WTC11 (cell line): Measurements from ENCODE around the gene NSL1. TPM values are rescaled to one million over a fixed set of nuclear protein-coding genes. Genes with fewer than 3 reads are reported as not detected.

Experiments
- ATAC-seq: fragments of 200-7000 bp; cut with Tn5 transposase; 2 replicates; pipeline ENCODE4 v1.10.0; 2021; ENCODE audit warnings: mild to moderate bottlenecking, moderate library complexity
- CTCF ChIA-PET: fragments of 300-600 bp; sonication (Branson Sonifier 250); formaldehyde crosslinking; loops from one replicate; lab custom pipeline; 2021; ENCODE audit warnings: antibody characterized with exemption; lab: Charles Lee
- POLR2A ChIA-PET: fragments of 350-600 bp; sonication (Branson Sonifier 250); formaldehyde crosslinking; loops from one replicate; lab custom pipeline; 2021; ENCODE audit warnings: antibody characterized with exemption; lab: Charles Lee
- DNase-seq: peaks from one replicate; pipeline ENCODE4 v3.0.0; 2021; ENCODE audit warnings: low spot score
- H3K27ac Mint-ChIP-seq: 2 replicates; pipeline ENCODE4 v1.8.0; 2021; ENCODE audit warnings: mixed read lengths
- H3K27me3 Mint-ChIP-seq: 2 replicates; pipeline ENCODE4 v1.8.0; 2021; ENCODE audit warnings: low read depth, mild to moderate bottlenecking, moderate library complexity, mixed read lengths
- H3K36me3 Mint-ChIP-seq: 2 replicates; pipeline ENCODE4 v1.8.0; 2021; ENCODE audit warnings: mixed read lengths
- H3K4me1 Mint-ChIP-seq: 2 replicates; pipeline ENCODE4 v1.8.0; 2022; ENCODE audit warnings: mixed read lengths
- H3K4me3 Mint-ChIP-seq: 2 replicates; pipeline ENCODE4 v1.8.0; 2021; ENCODE audit warnings: mild to moderate bottlenecking, moderate library complexity, mixed read lengths
- H3K9me3 Mint-ChIP-seq: 2 replicates; pipeline ENCODE4 v1.8.0; 2021; ENCODE audit warnings: mixed read lengths
- CREB1 ChIP-seq: sonication (generic); formaldehyde crosslinking; IDR thresholded peaks from 2 replicates; pipeline ENCODE4 v1.8.0; 2023; ENCODE audit warnings: mild to moderate bottlenecking, missing genetic modification reagents
- ESRRA ChIP-seq: sonication (generic); formaldehyde crosslinking; IDR thresholded peaks from 2 replicates; pipeline ENCODE4 v1.8.1; 2022; ENCODE audit warnings: mild to moderate bottlenecking, missing genetic modification reagents, borderline replicate concordance
- ETV6 ChIP-seq: sonication (generic); formaldehyde crosslinking; IDR thresholded peaks from 2 replicates; pipeline ENCODE4 v1.8.1; 2022; ENCODE audit warnings: mild to moderate bottlenecking, missing genetic modification reagents
- HMGA2 ChIP-seq: fragments of 250-450 bp; sonication (Bioruptor Pico); IDR thresholded peaks from 2 replicates; pipeline ENCODE4 v1.4.0; 2021; ENCODE audit warnings: mild to moderate bottlenecking, moderate library complexity
- JUN ChIP-seq: sonication (generic); formaldehyde crosslinking; IDR thresholded peaks from 2 replicates; pipeline ENCODE4 v1.8.0; 2023; ENCODE audit warnings: mild to moderate bottlenecking, missing genetic modification reagents
- NFATC4 ChIP-seq: fragments of 250-450 bp; sonication (Bioruptor Pico); IDR thresholded peaks from 2 replicates; pipeline ENCODE4 v1.9.0; 2021; ENCODE audit warnings: mild to moderate bottlenecking
- NFE2L1 ChIP-seq: sonication (generic); formaldehyde crosslinking; IDR thresholded peaks from 2 replicates; pipeline ENCODE4 v1.8.1; 2023; ENCODE audit warnings: missing genetic modification reagents
- NR1H2 ChIP-seq: sonication (generic); formaldehyde crosslinking; IDR thresholded peaks from 2 replicates; pipeline ENCODE4 v1.9.0; 2021; ENCODE audit warnings: mild to moderate bottlenecking, moderate library complexity, missing genetic modification reagents
- TP53 ChIP-seq: sonication (generic); formaldehyde crosslinking; IDR thresholded peaks from 2 replicates; pipeline ENCODE4 v1.8.1; 2023; ENCODE audit warnings: mild to moderate bottlenecking, missing genetic modification reagents
- ZNF121 ChIP-seq: sonication (generic); formaldehyde crosslinking; IDR thresholded peaks from 2 replicates; pipeline ENCODE4 v1.8.0; 2023; ENCODE audit warnings: missing genetic modification reagents
- ZNF138 ChIP-seq: sonication (generic); formaldehyde crosslinking; conservative IDR thresholded peaks from 2 replicates; pipeline ENCODE4 v1.8.1; 2022; ENCODE audit warnings: mild to moderate bottlenecking, moderate library complexity, missing genetic modification reagents
- ZNF219 ChIP-seq: sonication (generic); formaldehyde crosslinking; IDR thresholded peaks from 2 replicates; pipeline ENCODE4 v1.8.0; 2023; ENCODE audit warnings: missing genetic modification reagents, mild to moderate bottlenecking, borderline replicate concordance
- ZNF232 ChIP-seq: sonication (generic); formaldehyde crosslinking; IDR thresholded peaks from 2 replicates; pipeline ENCODE4 v1.8.0; 2022; ENCODE audit warnings: mild to moderate bottlenecking, missing genetic modification reagents
- total RNA-seq: library from RNA; stranded (reverse); gene quantifications from 3 replicates; pipeline ENCODE4 v1.2.3, GENCODE V29; 2021
- TF ChIP-seq, protein P1 (sequence below): fragments of 250-450 bp; sonication (Bioruptor Pico); IDR thresholded peaks from 2 replicates; pipeline ENCODE4 v2.1.2; 2022; ENCODE audit warnings: mild to moderate bottlenecking, moderate library complexity
- TF ChIP-seq, protein P2 (sequence below): sonication (generic); formaldehyde crosslinking; IDR thresholded peaks from 2 replicates; pipeline ENCODE4 v1.8.0; 2022; ENCODE audit warnings: mild to moderate bottlenecking, missing genetic modification reagents
- TF ChIP-seq, protein P3 (sequence below): sonication (generic); formaldehyde crosslinking; IDR thresholded peaks from 2 replicates; pipeline ENCODE4 v1.8.0; 2022; ENCODE audit warnings: mild to moderate bottlenecking, missing genetic modification reagents
- TF ChIP-seq, protein P4 (sequence below): sonication (generic); formaldehyde crosslinking; IDR thresholded peaks from 2 replicates; pipeline ENCODE4 v1.8.0; 2023; ENCODE audit warnings: mild to moderate bottlenecking, missing genetic modification reagents
- TF ChIP-seq, protein P5 (sequence below): fragments of 250-450 bp; sonication (Bioruptor Pico); IDR thresholded peaks from 2 replicates; pipeline ENCODE4 v1.8.0; 2021; ENCODE audit warnings: mild to moderate bottlenecking
- TF ChIP-seq, protein P6 (sequence below): sonication (generic); formaldehyde crosslinking; IDR thresholded peaks from 2 replicates; pipeline ENCODE4 v1.8.0; 2023; ENCODE audit warnings: missing genetic modification reagents
- TF ChIP-seq, protein P7 (sequence below): sonication (generic); formaldehyde crosslinking; IDR thresholded peaks from 2 replicates; pipeline ENCODE4 v1.8.1; 2023; ENCODE audit warnings: mild to moderate bottlenecking, missing genetic modification reagents, moderate library complexity
- TF ChIP-seq, protein P8 (sequence below): fragments of 200-600 bp; IDR thresholded peaks from 2 replicates; pipeline ENCODE4 v1.8.0; 2022; ENCODE audit warnings: antibody characterized with exemption

NSL1 gene
- total RNA-seq, 1 experiment from 2014 or later: 55.7 TPM

DNA sequence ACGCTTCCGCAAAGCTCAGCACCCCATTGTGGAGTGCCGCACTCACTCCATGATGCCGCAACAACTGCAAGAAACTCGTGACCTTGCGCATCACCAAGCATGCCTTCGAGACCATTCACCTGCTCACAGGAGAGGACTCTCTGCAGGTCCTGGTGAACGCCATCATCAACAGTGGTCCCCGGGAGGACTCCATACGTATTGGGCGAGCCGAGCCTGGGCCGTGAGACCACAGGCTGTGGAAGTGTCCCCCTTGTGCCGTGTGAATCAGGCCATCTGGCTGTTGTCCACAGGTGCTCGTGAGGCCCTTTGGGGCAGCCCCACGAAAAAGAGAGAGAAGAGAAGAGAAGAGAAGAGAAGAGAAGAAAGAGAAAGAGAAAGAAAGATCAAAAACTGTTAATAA is 32.6 kb upstream of the NSL1 start:
- TF ChIP-seq, protein P1, sequence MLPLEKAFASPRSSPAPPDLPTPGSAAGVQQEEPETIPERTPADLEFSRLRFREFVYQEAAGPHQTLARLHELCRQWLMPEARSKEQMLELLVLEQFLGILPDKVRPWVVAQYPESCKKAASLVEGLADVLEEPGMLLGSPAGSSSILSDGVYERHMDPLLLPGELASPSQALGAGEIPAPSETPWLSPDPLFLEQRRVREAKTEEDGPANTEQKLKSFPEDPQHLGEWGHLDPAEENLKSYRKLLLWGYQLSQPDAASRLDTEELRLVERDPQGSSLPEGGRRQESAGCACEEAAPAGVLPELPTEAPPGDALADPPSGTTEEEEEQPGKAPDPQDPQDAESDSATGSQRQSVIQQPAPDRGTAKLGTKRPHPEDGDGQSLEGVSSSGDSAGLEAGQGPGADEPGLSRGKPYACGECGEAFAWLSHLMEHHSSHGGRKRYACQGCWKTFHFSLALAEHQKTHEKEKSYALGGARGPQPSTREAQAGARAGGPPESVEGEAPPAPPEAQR (CRISPR knock-in tag): no peak
- TF ChIP-seq, protein P2, sequence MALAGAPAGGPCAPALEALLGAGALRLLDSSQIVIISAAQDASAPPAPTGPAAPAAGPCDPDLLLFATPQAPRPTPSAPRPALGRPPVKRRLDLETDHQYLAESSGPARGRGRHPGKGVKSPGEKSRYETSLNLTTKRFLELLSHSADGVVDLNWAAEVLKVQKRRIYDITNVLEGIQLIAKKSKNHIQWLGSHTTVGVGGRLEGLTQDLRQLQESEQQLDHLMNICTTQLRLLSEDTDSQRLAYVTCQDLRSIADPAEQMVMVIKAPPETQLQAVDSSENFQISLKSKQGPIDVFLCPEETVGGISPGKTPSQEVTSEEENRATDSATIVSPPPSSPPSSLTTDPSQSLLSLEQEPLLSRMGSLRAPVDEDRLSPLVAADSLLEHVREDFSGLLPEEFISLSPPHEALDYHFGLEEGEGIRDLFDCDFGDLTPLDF: no peak
- TF ChIP-seq, protein P3, sequence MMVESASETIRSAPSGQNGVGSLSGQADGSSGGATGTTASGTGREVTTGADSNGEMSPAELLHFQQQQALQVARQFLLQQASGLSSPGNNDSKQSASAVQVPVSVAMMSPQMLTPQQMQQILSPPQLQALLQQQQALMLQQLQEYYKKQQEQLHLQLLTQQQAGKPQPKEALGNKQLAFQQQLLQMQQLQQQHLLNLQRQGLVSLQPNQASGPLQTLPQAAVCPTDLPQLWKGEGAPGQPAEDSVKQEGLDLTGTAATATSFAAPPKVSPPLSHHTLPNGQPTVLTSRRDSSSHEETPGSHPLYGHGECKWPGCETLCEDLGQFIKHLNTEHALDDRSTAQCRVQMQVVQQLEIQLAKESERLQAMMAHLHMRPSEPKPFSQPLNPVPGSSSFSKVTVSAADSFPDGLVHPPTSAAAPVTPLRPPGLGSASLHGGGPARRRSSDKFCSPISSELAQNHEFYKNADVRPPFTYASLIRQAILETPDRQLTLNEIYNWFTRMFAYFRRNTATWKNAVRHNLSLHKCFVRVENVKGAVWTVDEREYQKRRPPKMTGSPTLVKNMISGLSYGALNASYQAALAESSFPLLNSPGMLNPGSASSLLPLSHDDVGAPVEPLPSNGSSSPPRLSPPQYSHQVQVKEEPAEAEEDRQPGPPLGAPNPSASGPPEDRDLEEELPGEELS: no peak
- TF ChIP-seq ZNF232: no peak
- TF ChIP-seq HMGA2 (CRISPR knock-in tag): no peak
- TF ChIP-seq JUN: no peak
- Mint-ChIP-seq H3K4me3 (no peak overlapping the region), H3K27me3 (peaks cover 10% of the 10 kb centered on the region), H3K27ac (no peak overlapping the region), H3K4me1 (peaks cover 7% of the 10 kb centered on the region), H3K9me3 (peaks cover 33% of the 10 kb centered on the region), H3K36me3 (peaks cover 27% of the 10 kb centered on the region)
- DNase-seq (no peak), ATAC-seq (no peak)
- ChIA-PET POLR2A (no interaction called here), CTCF (interaction anchor here (1.5 kb wide), 1 partner anchor 10 kb away, joined by 4 read pairs; no protein-coding TSS in a partner anchor)

DNA sequence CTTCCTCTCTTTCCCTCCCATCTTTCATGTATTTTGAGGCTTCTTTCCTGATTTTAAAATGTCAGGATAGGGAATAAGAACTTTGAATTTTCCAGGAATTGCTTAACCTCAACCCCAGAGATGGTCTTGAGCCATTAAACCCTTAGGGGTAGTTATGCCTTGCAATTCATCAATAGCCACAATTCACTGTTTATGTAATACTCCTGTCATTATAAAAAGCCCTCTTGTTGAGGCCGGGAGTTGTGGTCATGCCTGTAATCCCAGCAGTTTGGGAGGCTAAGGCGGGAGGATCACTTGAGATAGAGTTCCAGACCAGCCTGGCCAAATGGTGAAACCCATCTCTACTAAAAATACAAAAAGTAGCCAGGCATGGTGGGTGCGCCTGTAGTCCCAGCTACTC is 31.4 kb upstream of the NSL1 start:
- H3K4me1 Mint-ChIP-seq: peaks cover 7% of the 10 kb centered on the region
- DNase-seq (no peak), ATAC-seq (no peak)
- H3K27ac Mint-ChIP-seq: no peak overlapping the region; the same call in 1 of the 2 replicates
- peaks cover 10% of the 10 kb centered on the region for H3K27me3 Mint-ChIP-seq
- H3K36me3 Mint-ChIP-seq: peaks cover 27% of the 10 kb centered on the region
- ChIA-PET POLR2A (interaction anchor here (0.5 kb wide), 1 partner anchor 32 kb away, joined by 3 read pairs; no protein-coding TSS in a partner anchor), CTCF (interaction anchor here (1.5 kb wide), 1 partner anchor 8 kb away, joined by 4 read pairs; no protein-coding TSS in a partner anchor)
- TF ChIP-seq, protein P4, sequence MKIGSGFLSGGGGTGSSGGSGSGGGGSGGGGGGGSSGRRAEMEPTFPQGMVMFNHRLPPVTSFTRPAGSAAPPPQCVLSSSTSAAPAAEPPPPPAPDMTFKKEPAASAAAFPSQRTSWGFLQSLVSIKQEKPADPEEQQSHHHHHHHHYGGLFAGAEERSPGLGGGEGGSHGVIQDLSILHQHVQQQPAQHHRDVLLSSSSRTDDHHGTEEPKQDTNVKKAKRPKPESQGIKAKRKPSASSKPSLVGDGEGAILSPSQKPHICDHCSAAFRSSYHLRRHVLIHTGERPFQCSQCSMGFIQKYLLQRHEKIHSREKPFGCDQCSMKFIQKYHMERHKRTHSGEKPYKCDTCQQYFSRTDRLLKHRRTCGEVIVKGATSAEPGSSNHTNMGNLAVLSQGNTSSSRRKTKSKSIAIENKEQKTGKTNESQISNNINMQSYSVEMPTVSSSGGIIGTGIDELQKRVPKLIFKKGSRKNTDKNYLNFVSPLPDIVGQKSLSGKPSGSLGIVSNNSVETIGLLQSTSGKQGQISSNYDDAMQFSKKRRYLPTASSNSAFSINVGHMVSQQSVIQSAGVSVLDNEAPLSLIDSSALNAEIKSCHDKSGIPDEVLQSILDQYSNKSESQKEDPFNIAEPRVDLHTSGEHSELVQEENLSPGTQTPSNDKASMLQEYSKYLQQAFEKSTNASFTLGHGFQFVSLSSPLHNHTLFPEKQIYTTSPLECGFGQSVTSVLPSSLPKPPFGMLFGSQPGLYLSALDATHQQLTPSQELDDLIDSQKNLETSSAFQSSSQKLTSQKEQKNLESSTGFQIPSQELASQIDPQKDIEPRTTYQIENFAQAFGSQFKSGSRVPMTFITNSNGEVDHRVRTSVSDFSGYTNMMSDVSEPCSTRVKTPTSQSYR (CRISPR knock-in tag): no peak
- TF ChIP-seq ZNF138 (CRISPR knock-in tag): no peak
- TF ChIP-seq TP53 (CRISPR knock-in tag): no peak
- TF ChIP-seq CREB1 (CRISPR knock-in tag): no peak
- TF ChIP-seq ZNF121 (CRISPR knock-in tag): no peak
- TF ChIP-seq, protein P5, sequence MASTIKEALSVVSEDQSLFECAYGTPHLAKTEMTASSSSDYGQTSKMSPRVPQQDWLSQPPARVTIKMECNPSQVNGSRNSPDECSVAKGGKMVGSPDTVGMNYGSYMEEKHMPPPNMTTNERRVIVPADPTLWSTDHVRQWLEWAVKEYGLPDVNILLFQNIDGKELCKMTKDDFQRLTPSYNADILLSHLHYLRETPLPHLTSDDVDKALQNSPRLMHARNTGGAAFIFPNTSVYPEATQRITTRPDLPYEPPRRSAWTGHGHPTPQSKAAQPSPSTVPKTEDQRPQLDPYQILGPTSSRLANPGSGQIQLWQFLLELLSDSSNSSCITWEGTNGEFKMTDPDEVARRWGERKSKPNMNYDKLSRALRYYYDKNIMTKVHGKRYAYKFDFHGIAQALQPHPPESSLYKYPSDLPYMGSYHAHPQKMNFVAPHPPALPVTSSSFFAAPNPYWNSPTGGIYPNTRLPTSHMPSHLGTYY: no peak
- no peak for TF ChIP-seq NFE2L1 (CRISPR knock-in tag)
- TF ChIP-seq ETV6 (CRISPR knock-in tag): no peak
- no peak for TF ChIP-seq ESRRA (CRISPR knock-in tag)
- TF ChIP-seq, protein P6, sequence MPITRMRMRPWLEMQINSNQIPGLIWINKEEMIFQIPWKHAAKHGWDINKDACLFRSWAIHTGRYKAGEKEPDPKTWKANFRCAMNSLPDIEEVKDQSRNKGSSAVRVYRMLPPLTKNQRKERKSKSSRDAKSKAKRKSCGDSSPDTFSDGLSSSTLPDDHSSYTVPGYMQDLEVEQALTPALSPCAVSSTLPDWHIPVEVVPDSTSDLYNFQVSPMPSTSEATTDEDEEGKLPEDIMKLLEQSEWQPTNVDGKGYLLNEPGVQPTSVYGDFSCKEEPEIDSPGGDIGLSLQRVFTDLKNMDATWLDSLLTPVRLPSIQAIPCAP (CRISPR knock-in tag): no peak
- TF ChIP-seq, protein P7, sequence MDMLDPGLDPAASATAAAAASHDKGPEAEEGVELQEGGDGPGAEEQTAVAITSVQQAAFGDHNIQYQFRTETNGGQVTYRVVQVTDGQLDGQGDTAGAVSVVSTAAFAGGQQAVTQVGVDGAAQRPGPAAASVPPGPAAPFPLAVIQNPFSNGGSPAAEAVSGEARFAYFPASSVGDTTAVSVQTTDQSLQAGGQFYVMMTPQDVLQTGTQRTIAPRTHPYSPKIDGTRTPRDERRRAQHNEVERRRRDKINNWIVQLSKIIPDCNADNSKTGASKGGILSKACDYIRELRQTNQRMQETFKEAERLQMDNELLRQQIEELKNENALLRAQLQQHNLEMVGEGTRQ (CRISPR knock-in tag): no peak
- TF ChIP-seq NFATC4 (CRISPR knock-in tag): no peak
- no peak for TF ChIP-seq ZNF219
- TF ChIP-seq, protein P8, sequence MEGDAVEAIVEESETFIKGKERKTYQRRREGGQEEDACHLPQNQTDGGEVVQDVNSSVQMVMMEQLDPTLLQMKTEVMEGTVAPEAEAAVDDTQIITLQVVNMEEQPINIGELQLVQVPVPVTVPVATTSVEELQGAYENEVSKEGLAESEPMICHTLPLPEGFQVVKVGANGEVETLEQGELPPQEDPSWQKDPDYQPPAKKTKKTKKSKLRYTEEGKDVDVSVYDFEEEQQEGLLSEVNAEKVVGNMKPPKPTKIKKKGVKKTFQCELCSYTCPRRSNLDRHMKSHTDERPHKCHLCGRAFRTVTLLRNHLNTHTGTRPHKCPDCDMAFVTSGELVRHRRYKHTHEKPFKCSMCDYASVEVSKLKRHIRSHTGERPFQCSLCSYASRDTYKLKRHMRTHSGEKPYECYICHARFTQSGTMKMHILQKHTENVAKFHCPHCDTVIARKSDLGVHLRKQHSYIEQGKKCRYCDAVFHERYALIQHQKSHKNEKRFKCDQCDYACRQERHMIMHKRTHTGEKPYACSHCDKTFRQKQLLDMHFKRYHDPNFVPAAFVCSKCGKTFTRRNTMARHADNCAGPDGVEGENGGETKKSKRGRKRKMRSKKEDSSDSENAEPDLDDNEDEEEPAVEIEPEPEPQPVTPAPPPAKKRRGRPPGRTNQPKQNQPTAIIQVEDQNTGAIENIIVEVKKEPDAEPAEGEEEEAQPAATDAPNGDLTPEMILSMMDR: no peak
- no peak for TF ChIP-seq NR1H2 (CRISPR knock-in tag)
- peaks cover 33% of the 10 kb centered on the region for H3K9me3 Mint-ChIP-seq
- H3K4me3 Mint-ChIP-seq: no peak overlapping the region
